Bronchial epithelial cell (primary cell): ENCODE results near the gene ATP4B. TPM values are rescaled to one million over a fixed set of nuclear protein-coding genes. Genes with fewer than 3 reads are reported as not detected.

Source experiments
- DNase-seq: peaks from one replicate; pipeline ENCODE4 v3.0.0-alpha.2; 2010; ENCODE audit warnings: low read depth
- FAIRE-seq: peaks from 2 replicates; lab custom pipeline; 2011; peaks lifted over from hg19 to GRCh38; lab: Jason Lieb, UNC
- H3K27me3 ChIP-seq: 2 replicates; pipeline ENCODE4 v1.5.1; 2011; ENCODE audit warnings: low read length; ENCODE audit not compliant: control insufficient read depth, insufficient read depth
- H3K36me3 ChIP-seq: 2 replicates; pipeline ENCODE4 v1.5.1; 2011; ENCODE audit warnings: low read length; ENCODE audit not compliant: control insufficient read depth, insufficient read depth
- H3K4me3 ChIP-seq: 2 replicates; pipeline ENCODE4 v1.5.1; 2011; ENCODE audit warnings: mild to moderate bottlenecking, low read depth, low read length, control low read depth
- total RNA-seq: library from RNA; depleted of rRNA; stranded (reverse); fragments of >200 nt; gene quantifications from 2 replicates; pipeline ENCODE4 v1.2.1, GENCODE V29; 2014
- TF ChIP-seq, protein P1 (sequence below): IDR thresholded peaks from 2 replicates; pipeline ENCODE4 v1.5.1; 2011; ENCODE audit warnings: mild to moderate bottlenecking, moderate library complexity, low read length, control low read depth, inconsistent platforms; ENCODE audit not compliant: insufficient read depth, severe bottlenecking

The ATP4B gene
- total RNA-seq, 1 donor from 2014 or later, result not detected

DNA sequence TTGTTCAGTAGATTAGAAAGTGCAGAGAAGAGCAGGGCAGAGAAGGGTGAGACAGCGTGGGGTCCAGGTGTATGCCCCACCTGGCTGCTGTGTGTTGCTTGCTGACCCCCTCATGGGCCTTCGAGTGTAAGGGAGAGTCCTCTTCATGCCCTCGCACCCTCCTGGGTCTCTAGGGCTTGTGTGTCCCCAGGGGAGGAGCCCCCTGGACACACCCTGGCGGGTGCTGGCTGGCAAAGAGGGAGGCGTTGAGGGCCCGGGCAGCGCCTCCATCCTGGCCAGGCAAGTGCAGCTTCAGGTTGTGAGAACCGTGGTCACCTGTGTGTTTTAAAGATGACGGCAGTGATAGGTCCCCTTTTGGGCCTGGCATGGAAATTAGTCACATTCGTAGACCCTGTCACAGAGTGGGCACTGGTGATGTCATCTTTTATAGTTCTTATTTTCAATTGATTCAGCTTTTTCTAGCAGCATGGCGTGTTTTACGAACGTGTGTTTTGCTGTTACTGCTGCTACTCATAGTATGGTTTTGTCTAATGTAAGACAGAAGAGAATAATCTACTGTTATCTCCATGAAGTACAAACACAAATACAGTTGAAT, 54.8 kb downstream of the ATP4B start:
- no peak overlapping the region for H3K4me3 ChIP-seq
- TF ChIP-seq, protein P1, sequence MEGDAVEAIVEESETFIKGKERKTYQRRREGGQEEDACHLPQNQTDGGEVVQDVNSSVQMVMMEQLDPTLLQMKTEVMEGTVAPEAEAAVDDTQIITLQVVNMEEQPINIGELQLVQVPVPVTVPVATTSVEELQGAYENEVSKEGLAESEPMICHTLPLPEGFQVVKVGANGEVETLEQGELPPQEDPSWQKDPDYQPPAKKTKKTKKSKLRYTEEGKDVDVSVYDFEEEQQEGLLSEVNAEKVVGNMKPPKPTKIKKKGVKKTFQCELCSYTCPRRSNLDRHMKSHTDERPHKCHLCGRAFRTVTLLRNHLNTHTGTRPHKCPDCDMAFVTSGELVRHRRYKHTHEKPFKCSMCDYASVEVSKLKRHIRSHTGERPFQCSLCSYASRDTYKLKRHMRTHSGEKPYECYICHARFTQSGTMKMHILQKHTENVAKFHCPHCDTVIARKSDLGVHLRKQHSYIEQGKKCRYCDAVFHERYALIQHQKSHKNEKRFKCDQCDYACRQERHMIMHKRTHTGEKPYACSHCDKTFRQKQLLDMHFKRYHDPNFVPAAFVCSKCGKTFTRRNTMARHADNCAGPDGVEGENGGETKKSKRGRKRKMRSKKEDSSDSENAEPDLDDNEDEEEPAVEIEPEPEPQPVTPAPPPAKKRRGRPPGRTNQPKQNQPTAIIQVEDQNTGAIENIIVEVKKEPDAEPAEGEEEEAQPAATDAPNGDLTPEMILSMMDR, result no peak
- H3K36me3 ChIP-seq, result peaks cover 14% of the 10 kb centered on the region
- H3K27me3 ChIP-seq, result no peaks in the 10 kb centered on the region
- FAIRE-seq (no peak), DNase-seq (no peak)

DNA sequence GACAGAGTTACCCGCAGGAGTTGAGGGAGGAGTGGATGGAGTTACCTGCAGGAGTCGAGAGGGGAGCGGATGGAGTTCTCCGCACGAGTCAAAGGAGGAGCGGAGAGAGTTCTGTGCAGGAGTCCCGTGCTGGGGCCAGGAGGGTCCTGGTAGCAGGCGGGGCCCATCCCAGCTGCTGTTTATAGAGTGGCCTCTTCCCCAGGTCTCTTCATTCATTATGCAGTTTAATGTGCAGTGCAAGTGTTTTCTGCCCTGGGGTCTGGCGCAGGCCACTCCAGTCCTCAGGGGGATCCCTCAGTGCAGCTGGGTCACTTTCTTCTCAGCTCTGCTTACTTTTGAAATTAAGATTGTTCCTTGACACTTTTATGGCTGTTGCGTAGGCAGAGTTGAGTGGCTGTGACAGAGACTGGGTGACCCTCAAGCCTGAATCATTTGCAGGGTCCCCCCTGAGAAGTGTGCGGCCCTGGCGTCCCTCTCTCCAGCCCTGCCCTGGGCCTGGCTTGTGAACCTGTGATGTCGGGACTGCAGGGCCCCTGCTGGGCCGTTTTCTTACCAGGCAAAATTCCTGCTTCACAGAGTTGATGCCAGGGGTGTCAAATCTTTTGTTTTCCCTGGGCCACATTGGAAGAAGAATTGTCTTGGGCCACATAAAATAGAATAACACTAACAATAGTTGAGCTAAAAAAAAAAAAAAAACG, 55.6 kb downstream of the ATP4B start:
- no peak overlapping the region for H3K4me3 ChIP-seq
- no peak for DNase-seq
- H3K27me3 ChIP-seq, result no peaks in the 10 kb centered on the region
- no peak for FAIRE-seq
- TF ChIP-seq, protein P1, result no peak
- H3K36me3 ChIP-seq, result peaks cover 17% of the 10 kb centered on the region

DNA sequence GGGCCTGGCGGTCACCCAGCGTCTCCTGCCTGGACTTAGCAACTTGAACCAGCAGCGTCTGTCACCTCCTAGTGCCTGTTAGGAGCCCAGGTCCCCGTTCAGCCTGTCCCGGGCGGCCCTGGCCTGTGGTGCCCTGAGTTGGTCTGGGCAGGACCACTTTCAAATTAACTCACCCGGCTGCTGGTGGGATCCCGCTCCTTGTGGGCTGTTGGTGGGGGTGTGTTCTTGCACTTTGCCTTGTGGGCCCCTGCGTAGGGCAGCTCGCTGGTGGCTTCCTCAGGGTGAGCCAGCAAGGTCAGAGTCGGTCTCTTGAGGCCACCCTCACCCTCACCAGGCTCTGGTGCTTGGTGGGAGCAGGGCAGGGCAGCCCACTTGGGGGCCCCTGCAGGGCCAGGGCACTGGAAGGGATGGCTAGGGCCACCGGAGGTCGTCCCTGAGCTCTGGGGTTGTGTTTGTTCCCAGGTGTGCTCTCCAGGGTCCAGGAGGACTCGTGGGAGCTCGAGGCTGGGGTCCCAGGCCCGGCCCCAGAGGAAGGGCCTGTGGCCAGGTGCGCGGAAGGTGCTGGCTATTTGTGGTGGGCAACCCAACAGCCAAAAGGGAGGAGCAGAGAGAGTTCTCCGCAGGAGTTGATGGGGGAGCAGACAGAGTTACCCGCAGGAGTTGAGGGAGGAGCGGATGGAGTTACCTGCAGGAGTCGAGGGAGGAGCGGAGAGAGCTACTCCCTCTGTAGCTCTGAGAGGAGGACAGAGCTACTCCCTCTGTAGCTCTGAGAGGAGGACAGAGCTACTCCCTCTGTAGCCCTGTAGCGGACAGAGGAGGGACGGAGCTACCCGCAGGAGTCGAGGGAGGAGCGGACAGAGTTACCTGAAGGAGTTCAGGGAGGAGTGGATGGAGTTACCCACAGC, 56.6 kb downstream of the ATP4B start:
- H3K27me3 ChIP-seq, result no peaks in the 10 kb centered on the region
- TF ChIP-seq, protein P1, result no peak
- no peak overlapping the region for H3K4me3 ChIP-seq
- H3K36me3 ChIP-seq, result peaks cover 15% of the 10 kb centered on the region
- DNase-seq (no peak), FAIRE-seq (peak; percentile 13)

DNA sequence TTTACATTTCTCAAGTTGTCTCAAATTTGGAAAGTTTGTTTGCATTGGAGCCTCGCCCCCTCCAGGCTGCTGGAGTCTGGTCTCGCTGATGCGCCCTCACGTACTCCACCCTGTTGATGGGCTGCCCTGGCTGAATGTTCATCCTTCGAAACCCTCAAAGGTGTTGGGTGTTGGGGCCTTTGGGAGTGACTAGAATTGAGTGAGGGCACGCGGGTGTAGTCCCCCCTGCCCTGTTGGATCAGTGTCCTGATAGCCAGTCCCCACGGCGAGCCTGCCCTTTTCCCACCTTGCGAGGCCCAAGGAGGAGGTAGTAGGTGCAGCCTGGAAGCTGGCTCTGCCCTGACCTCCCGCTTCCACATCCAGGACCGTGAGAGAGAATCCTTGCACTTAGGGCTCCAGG, 58.6 kb downstream of the ATP4B start:
- no peaks in the 10 kb centered on the region for H3K27me3 ChIP-seq
- FAIRE-seq, result no peak

More for the DNA sequence above, 58.6 kb downstream of the ATP4B start:
- H3K36me3 ChIP-seq, result peaks cover 10% of the 10 kb centered on the region
- DNase-seq, result no peak
- H3K4me3 ChIP-seq, result no peak overlapping the region
- TF ChIP-seq, protein P1, result no peak

Other genes starting within 250 kb of the ATP4B start
- gene ADPRHL1, start 204.7 kb downstream of the ATP4B start, total RNA-seq, result 0.26 and 1.0 TPM in 2 replicates
- gene DCUN1D2, start 167.5 kb downstream of the ATP4B start, total RNA-seq, result 14.2 and 16.3 TPM in 2 replicates
- 32.6 and 35.8 TPM in 2 replicates for gene TFDP1, start 73.4 kb downstream of the ATP4B start, total RNA-seq
- gene GRK1, start 9.0 kb upstream of the ATP4B start, total RNA-seq, result not detected in 2 replicates
- 1.0 and 5.3 TPM in 2 replicates for gene TMEM255B, start 101.0 kb upstream of the ATP4B start, total RNA-seq
- 41.3 and 70.0 TPM in 2 replicates for gene GAS6, start 205.9 kb upstream of the ATP4B start, total RNA-seq